H1 (cell line): ENCODE results near the gene SNX25. TPM values are rescaled to one million over a fixed set of nuclear protein-coding genes. Genes with fewer than 3 reads are reported as not detected.

ENCODE experiments used
- CTCF ChIA-PET: fragments of 300-600 bp; sonication (Branson Sonifier 250); formaldehyde crosslinking; loops from one replicate; lab custom pipeline; 2021; ENCODE audit not compliant: partially characterized antibody; lab: Charles Lee
- POLR2A ChIA-PET: fragments of 300-600 bp; sonication (Branson Sonifier 250); formaldehyde crosslinking; loops from one replicate; lab custom pipeline; 2021; ENCODE audit warnings: inconsistent platforms; ENCODE audit not compliant: partially characterized antibody; lab: Charles Lee
- DNase-seq, 2 experiments: peaks; one replicate each; pipeline versions ENCODE4 v3.0.0 to v3.0.0-alpha.2; 2010 to 2022; ENCODE audit warnings: low spot score in 2 of 2, low read depth in 1 of 2, mixed read lengths in 1 of 2
- FAIRE-seq: peaks from 2 replicates; lab custom pipeline; 2011; peaks lifted over from hg19 to GRCh38; lab: Jason Lieb, UNC
- H2AFZ ChIP-seq: 2 replicates; pipeline ENCODE4 v1.8.1; 2012; ENCODE audit warnings: low read length, inconsistent platforms
- H2AK5ac ChIP-seq: 2 replicates; pipeline ENCODE4 v1.6.1; 2013; ENCODE audit warnings: low read depth, low read length
- H2BK120ac ChIP-seq: replicated peaks from 2 replicates; pipeline ENCODE3; 2013; ENCODE audit warnings: low read depth, low read length, inconsistent platforms
- H2BK12ac ChIP-seq: 2 replicates; pipeline ENCODE4 v1.6.1; 2013; ENCODE audit warnings: low read depth, low read length
- H2BK15ac ChIP-seq: 2 replicates; pipeline ENCODE4 v1.6.1; 2013; ENCODE audit warnings: low read length
- H2BK20ac ChIP-seq: 2 replicates; pipeline ENCODE4 v1.6.1; 2013; ENCODE audit warnings: low read length
- H2BK5ac ChIP-seq: 2 replicates; pipeline ENCODE4 v1.6.1; 2013; ENCODE audit warnings: low read depth, low read length
- H3K14ac ChIP-seq: 2 replicates; pipeline ENCODE4 v1.6.1; 2013; ENCODE audit warnings: inconsistent platforms; ENCODE audit not compliant: insufficient read length
- H3K18ac ChIP-seq: 2 replicates; pipeline ENCODE4 v1.6.1; 2013; ENCODE audit warnings: low read length; ENCODE audit errors: extremely low read depth
- H3K23ac ChIP-seq: 2 replicates; pipeline ENCODE4 v1.6.1; 2013; ENCODE audit warnings: inconsistent platforms; ENCODE audit not compliant: insufficient read length
- H3K23me2 ChIP-seq: 2 replicates; pipeline ENCODE4 v1.6.1; 2013; ENCODE audit warnings: low read depth, low read length
- H3K27ac ChIP-seq: 2 replicates; pipeline ENCODE4 v1.6.1; 2011; ENCODE audit warnings: low read depth, low read length, inconsistent platforms
- H3K27me3 ChIP-seq, 4 experiments: replicated peaks in 1 of 4; 1 replicate in 1 of 4; 2 replicates in 3 of 4; pipeline versions ENCODE4 v1.6.1 to v1.8.1; 2011 to 2013; ENCODE audit warnings: low read length in 3 of 4, mild to moderate bottlenecking in 3 of 4, inconsistent platforms in 2 of 4, mixed read lengths in 2 of 4, moderate library complexity in 1 of 4; ENCODE audit not compliant: control insufficient read depth in 3 of 4, insufficient read depth in 3 of 4; ENCODE audit errors: extremely low read depth in 1 of 4
- H3K36me3 ChIP-seq, 4 experiments: 2 replicates each; pipeline versions ENCODE4 v1.6.1 to v1.8.1; 2011 to 2013; ENCODE audit warnings: mild to moderate bottlenecking in 4 of 4, low read length in 3 of 4, moderate library complexity in 2 of 4, control low read depth in 1 of 4, inconsistent platforms in 1 of 4; ENCODE audit not compliant: insufficient read depth in 4 of 4, control insufficient read depth in 2 of 4
- H3K4ac ChIP-seq: replicated peaks from 2 replicates; pipeline ENCODE3; 2013; ENCODE audit warnings: low read length, low read depth, mixed read lengths, inconsistent platforms; ENCODE audit not compliant: insufficient read length
- H3K4me1 ChIP-seq, 4 experiments: replicated peaks in 1 of 4; 1 replicate in 1 of 4; 2 replicates in 3 of 4; pipeline versions ENCODE4 v1.6.1 to v1.8.1; 2011 to 2013; ENCODE audit warnings: low read length in 3 of 4, inconsistent platforms in 2 of 4, mixed read lengths in 1 of 4; ENCODE audit not compliant: insufficient read depth in 4 of 4, control insufficient read depth in 3 of 4
- H3K4me2 ChIP-seq, 2 experiments: 2 replicates each; pipeline versions ENCODE4 v1.6.1 to v1.8.1; 2011 to 2013; ENCODE audit warnings: low read depth in 2 of 2, low read length in 2 of 2, control low read depth in 1 of 2, inconsistent platforms in 1 of 2, mild to moderate bottlenecking in 1 of 2; ENCODE audit not compliant: insufficient read depth in 1 of 2
- H3K4me3 ChIP-seq, 4 experiments: fragments of 200-600, 300-600 bp in 1 of 4; sonication (generic), shearing (Covaris generic), sonication (Bioruptor Twin) in 1 of 4; 2 replicates each; pipeline versions ENCODE4 v1.5.1 to v1.8.1; 2011 to 2016; ENCODE audit warnings: low read length in 4 of 4, low read depth in 3 of 4, control low read depth in 2 of 4, inconsistent platforms in 2 of 4, mild to moderate bottlenecking in 2 of 4, mixed read lengths in 1 of 4, moderate library complexity in 1 of 4; ENCODE audit not compliant: insufficient read depth in 2 of 4; ENCODE audit errors: extremely low read depth in 1 of 4
- H3K56ac ChIP-seq: replicated peaks from 2 replicates; pipeline ENCODE3; 2013; ENCODE audit warnings: low read depth, mild to moderate bottlenecking, mixed read lengths, low read length, inconsistent platforms; ENCODE audit not compliant: insufficient read length
- H3K79me1 ChIP-seq: 2 replicates; pipeline ENCODE4 v1.6.1; 2013; ENCODE audit warnings: low read depth, low read length, control low read depth
- H3K79me2 ChIP-seq, 2 experiments: 2 replicates each; pipeline versions ENCODE4 v1.6.1 to v1.8.1; 2012 to 2013; ENCODE audit warnings: low read length in 2 of 2, mild to moderate bottlenecking in 2 of 2, inconsistent platforms in 1 of 2; ENCODE audit not compliant: insufficient read depth in 2 of 2, control insufficient read depth in 1 of 2
- H3K9ac ChIP-seq, 4 experiments: replicated peaks in 1 of 4; 1 replicate in 1 of 4; 2 replicates in 3 of 4; pipeline versions ENCODE4 v1.6.1 to v1.8.1; 2011 to 2013; ENCODE audit warnings: low read depth in 3 of 4, low read length in 3 of 4, control low read depth in 2 of 4, mild to moderate bottlenecking in 2 of 4, moderate library complexity in 2 of 4, inconsistent platforms in 1 of 4; ENCODE audit errors: extremely low read depth in 1 of 4
- H3K9me3 ChIP-seq, 2 experiments: 2 replicates each; pipeline versions ENCODE4 v1.6.1 to v1.8.1; 2012 to 2013; ENCODE audit warnings: mild to moderate bottlenecking in 2 of 2, moderate library complexity in 2 of 2, control low read depth in 1 of 2, inconsistent platforms in 1 of 2, low read depth in 1 of 2, low read length in 1 of 2, mixed read lengths in 1 of 2; ENCODE audit not compliant: insufficient read depth in 2 of 2
- H4K20me1 ChIP-seq, 2 experiments: replicated peaks in 1 of 2; 2 replicates each; pipeline versions ENCODE3 to v1.8.1; 2011 to 2013; ENCODE audit warnings: inconsistent platforms in 2 of 2, low read length in 2 of 2, mild to moderate bottlenecking in 1 of 2; ENCODE audit not compliant: insufficient read depth in 2 of 2, control insufficient read depth in 1 of 2
- H4K5ac ChIP-seq: 2 replicates; pipeline ENCODE4 v1.6.1; 2013; ENCODE audit warnings: low read length, low read depth, mixed read lengths, inconsistent platforms; ENCODE audit not compliant: insufficient read length
- H4K8ac ChIP-seq: 2 replicates; pipeline ENCODE4 v1.8.0; 2013; ENCODE audit warnings: mild to moderate bottlenecking, moderate library complexity, low read length, inconsistent platforms; ENCODE audit not compliant: insufficient read depth; ENCODE audit errors: extremely low read depth
- H4K91ac ChIP-seq: replicated peaks from 2 replicates; pipeline ENCODE3; 2013; ENCODE audit warnings: low read length, mixed read lengths, inconsistent platforms; ENCODE audit not compliant: insufficient read length
- RNF2 ChIP-seq: fragments of 200-900, 300-1000 bp; sonication (generic); IDR thresholded peaks from 2 replicates; pipeline ENCODE4 v1.7.1; 2016; ENCODE audit warnings: borderline replicate concordance, low read depth, mild to moderate bottlenecking, antibody characterized with exemption, low read length; ENCODE audit not compliant: poor library complexity, severe bottlenecking; ENCODE audit errors: missing control alignments
- WGBS, 2 experiments: shearing (Covaris generic) in 1 of 2; methylation state at CpG; one replicate each; pipeline versions ENCODE4 v1.1.6 to v1.1.7; 2013 to 2015; ENCODE audit warnings: low lambda C conversion rate in 2 of 2, mixed read lengths in 2 of 2, inconsistent platforms in 1 of 2, low coverage in 1 of 2, missing lambda C conversion rate in 1 of 2; ENCODE audit not compliant: insufficient replicate concordance in 2 of 2, insufficient coverage in 1 of 2, insufficient read length in 1 of 2; ENCODE audit errors: extremely low coverage in 1 of 2, missing lambda C conversion rate in 1 of 2; 5-methylcytosine and 5-hydroxymethylcytosine counted together
- polyA plus RNA-seq, 7 experiments: library from polyadenylated mRNA; depleted of rRNA in 3 of 7; stranded (reverse) in 5 of 7; unstranded in 2 of 7; fragments of >200 nt in 5 of 7; fragments of 200-250 nt in 2 of 7; gene quantifications; 1 replicate in 5 of 7; 2 replicates in 1 of 7; 4 replicates in 1 of 7; pipeline versions ENCODE4 v1.2.1 to v1.2.3, GENCODE V29; 2011 to 2013; ENCODE audit warnings: missing spikeins in 2 of 7, mixed read lengths in 2 of 7
- total RNA-seq: library from RNA; stranded (reverse); fragmentation: NEBNext Ultra II Directional; extraction: Animal tissue kit (Norgen Biotek cat#: 25700); gene quantifications from 2 replicates; pipeline ENCODE4 v1.2.1, GENCODE V29; 2021

Gene SNX25
- total and polyA plus RNA-seq, 2 of the 8 experiments (the other 6 are each of a cell fraction or from before 2014, with no cell fraction given), result 5.4 to 19.9 TPM

- Histone ChIP-seq H2AFZ (no peak overlapping the region), H3K14ac (no peak overlapping the region), H3K4me2 (no peak overlapping the region), H4K8ac (no peak overlapping the region), H3K23me2 (no peaks in the 10 kb centered on the region; the same call in 1 of the 2 replicates), H4K91ac (no peak overlapping the region), H3K23ac (no peak overlapping the region), H4K5ac (no peak overlapping the region), H2BK5ac (no peak overlapping the region), H2BK12ac (no peak overlapping the region), H3K36me3 (no peaks in the 10 kb centered on the region; a peak in 1 of 8 replicates), H2BK20ac (no peak overlapping the region), H3K18ac (no peak overlapping the region), H3K4ac (no peak overlapping the region), H4K20me1 (no peaks in the 10 kb centered on the region), H2AK5ac (no peak overlapping the region), H2BK120ac (no peak overlapping the region), H3K4me1 (no peaks in the 10 kb centered on the region; a peak in 1 of 7 replicates), H3K56ac (no peak overlapping the region), H3K79me1 (no peaks in the 10 kb centered on the region), H3K27me3 (no peaks in the 10 kb centered on the region), H2BK15ac (no peak overlapping the region), H3K9me3 (no peaks in the 10 kb centered on the region), H3K4me3 (no peak overlapping the region), H3K79me2 (no peaks in the 10 kb centered on the region), H3K9ac (no peak overlapping the region), H3K27ac (no peak overlapping the region)
- ChIA-PET POLR2A (interaction anchor here (1.0 kb wide), 1 partner anchor 8 kb away, joined by 3 read pairs; no protein-coding TSS in a partner anchor), CTCF (interaction anchor here (0.6 to 1.2 kb wide), 4 partner anchors 8 to 86 kb away, joined by 3 to 4 read pairs (median 3); no protein-coding TSS in a partner anchor)
- FAIRE-seq, result no peak
- WGBS, 2 experiments, result 89% methylated on average over 1 of the region's 1 CpG; no CpG with 5 or more reads in 1 of the 2 experiments
- no peak for DNase-seq
- no peak for TF ChIP-seq RNF2
These were observed 73.6 kb downstream of the SNX25 start for GRCh38 chr4:185282968-185283367.
